ENCODE results near the gene SCUBE2. TPM values are rescaled to one million over a fixed set of nuclear protein-coding genes. Genes with fewer than 3 reads are reported as not detected.
A peak's percentile ranks its signal among the peaks of the same experiment; 100 is the strongest.

The SCUBE2 gene
- total RNA-seq, 1 donor from 2014 or later, result 1.5 TPM

DNA sequence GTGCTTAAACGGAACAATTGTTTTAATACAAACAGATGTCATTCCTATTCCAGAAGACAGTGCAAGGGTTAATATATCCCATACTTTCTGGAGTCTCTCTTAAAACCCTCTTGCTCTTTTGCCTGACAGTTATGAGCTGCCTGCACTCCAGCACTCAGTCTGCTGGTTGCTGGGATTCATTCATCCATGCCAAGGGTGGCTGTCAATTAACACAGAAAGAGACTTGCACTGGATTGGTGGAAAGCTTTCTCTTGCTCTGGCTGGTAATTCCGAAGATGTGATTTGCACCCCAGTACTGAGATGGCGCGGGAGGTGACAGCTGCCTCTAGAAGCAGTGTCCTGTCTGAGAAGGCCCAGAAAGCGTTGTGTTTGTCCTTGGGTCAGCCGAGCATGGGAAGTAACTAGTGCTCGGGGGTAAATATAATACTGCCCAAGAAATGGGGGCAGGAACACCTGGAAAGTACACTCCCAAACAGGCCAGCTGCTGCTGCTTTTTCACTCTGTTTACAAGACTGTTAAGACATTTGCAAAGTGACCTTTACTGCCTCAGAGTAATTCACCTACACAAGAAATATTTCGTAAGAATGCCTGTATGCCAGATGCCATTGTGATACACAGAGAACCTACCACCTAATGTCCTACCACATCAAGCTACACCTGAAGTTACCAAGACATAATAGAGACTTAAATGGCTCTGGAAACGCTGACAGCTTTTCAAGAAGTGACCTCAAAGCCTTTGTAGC is 20.5 kb downstream of the SCUBE2 start:
- H3K27me3 ChIP-seq (ENCODE audit: insufficient read depth, low read length), result no peaks in the 10 kb centered on the region
- peaks cover 23% of the 10 kb centered on the region for H3K36me3 Mint-ChIP-seq (ENCODE audit: low read depth, unreplicated experiment)
- no peak for DNase-seq (ENCODE audit: low read depth)
- H2AFZ ChIP-seq (ENCODE audit: low read depth, low read length), result no peak overlapping the region
- FAIRE-seq, result no peak
- H3K4me3 ChIP-seq (ENCODE audit: insufficient read depth, low read depth, low read length), result no peak overlapping the region
- no peaks in the 10 kb centered on the region for H3K9me3 ChIP-seq (ENCODE audit: insufficient read depth, low read depth, low read length)
- H3K27me3 Mint-ChIP-seq (ENCODE audit: low read depth, unreplicated experiment), result peaks cover 24% of the 10 kb centered on the region
- H3K4me2 ChIP-seq (ENCODE audit: low read length), result no peak overlapping the region
- H3K36me3 ChIP-seq (ENCODE audit: insufficient read depth, low read length), result no peaks in the 10 kb centered on the region
- H3K4me1 Mint-ChIP-seq (ENCODE audit: low read depth, unreplicated experiment), result peaks cover 2% of the 10 kb centered on the region
- H3K9me3 Mint-ChIP-seq (ENCODE audit: unreplicated experiment), result peaks cover 3% of the 10 kb centered on the region
- no peaks in the 10 kb centered on the region for H3K79me2 ChIP-seq (ENCODE audit: insufficient read depth, low read length)
- H3K27ac ChIP-seq (ENCODE audit: low read depth, low read length), result no peak overlapping the region
- H4K20me1 ChIP-seq (ENCODE audit: insufficient read depth, low read length), result no peaks in the 10 kb centered on the region
- H3K9ac ChIP-seq (ENCODE audit: low read length), result no peak overlapping the region
- no peak overlapping the region for H3K4me3 Mint-ChIP-seq (ENCODE audit: unreplicated experiment)
- TF ChIP-seq EZH2 (IDR thresholded peaks at IDR 0.05; ENCODE audit: insufficient read depth, low read length), result no peak
- TF ChIP-seq, protein P1, sequence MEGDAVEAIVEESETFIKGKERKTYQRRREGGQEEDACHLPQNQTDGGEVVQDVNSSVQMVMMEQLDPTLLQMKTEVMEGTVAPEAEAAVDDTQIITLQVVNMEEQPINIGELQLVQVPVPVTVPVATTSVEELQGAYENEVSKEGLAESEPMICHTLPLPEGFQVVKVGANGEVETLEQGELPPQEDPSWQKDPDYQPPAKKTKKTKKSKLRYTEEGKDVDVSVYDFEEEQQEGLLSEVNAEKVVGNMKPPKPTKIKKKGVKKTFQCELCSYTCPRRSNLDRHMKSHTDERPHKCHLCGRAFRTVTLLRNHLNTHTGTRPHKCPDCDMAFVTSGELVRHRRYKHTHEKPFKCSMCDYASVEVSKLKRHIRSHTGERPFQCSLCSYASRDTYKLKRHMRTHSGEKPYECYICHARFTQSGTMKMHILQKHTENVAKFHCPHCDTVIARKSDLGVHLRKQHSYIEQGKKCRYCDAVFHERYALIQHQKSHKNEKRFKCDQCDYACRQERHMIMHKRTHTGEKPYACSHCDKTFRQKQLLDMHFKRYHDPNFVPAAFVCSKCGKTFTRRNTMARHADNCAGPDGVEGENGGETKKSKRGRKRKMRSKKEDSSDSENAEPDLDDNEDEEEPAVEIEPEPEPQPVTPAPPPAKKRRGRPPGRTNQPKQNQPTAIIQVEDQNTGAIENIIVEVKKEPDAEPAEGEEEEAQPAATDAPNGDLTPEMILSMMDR (IDR thresholded peaks at IDR 0.05; ENCODE audit: insufficient read depth, low read depth, low read length), result no peak
- H3K27ac Mint-ChIP-seq (ENCODE audit: unreplicated experiment), result no peak overlapping the region
- no peaks in the 10 kb centered on the region for H3K4me1 ChIP-seq (ENCODE audit: insufficient read depth, low read length)

DNA sequence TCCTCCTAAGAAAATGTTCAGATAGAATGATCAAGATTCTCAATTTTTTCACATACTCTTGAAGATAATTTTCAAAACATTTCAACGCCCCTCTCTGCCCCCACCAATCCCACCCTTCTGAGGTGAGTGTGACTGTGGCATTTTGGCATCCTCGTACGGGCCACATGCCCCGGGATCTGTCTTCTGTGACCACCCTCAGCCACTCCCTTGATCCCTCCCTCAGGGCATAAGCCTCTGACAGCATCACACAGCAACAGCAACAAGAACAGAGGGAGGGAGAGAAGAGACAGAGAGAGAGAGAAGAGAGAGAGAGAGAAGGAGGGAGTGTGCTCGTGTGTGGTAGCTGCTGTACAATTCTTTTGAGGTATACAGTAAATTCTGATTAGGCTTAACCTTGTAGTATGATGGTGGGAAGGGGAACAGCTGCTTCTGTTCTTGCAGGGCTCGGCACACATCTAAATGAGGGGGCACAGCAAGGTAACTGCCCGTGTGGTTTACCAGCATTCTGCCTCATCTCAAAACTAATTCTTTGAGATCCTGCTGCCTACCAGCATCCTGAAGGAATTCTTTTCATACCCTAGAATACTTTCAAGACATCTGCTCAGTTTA is 21.4 kb downstream of the SCUBE2 start:
- DNase-seq (ENCODE audit: low read depth), result no peak
- TF ChIP-seq, protein P1 (IDR thresholded peaks at IDR 0.05; ENCODE audit: insufficient read depth, low read depth, low read length), result no peak
- no peak for TF ChIP-seq EZH2 (IDR thresholded peaks at IDR 0.05; ENCODE audit: insufficient read depth, low read length)
- no peak overlapping the region for H3K9ac ChIP-seq (ENCODE audit: low read length)
- H3K9me3 ChIP-seq (ENCODE audit: insufficient read depth, low read depth, low read length), result no peaks in the 10 kb centered on the region
- H3K9me3 Mint-ChIP-seq (ENCODE audit: unreplicated experiment), result peaks cover 5% of the 10 kb centered on the region
- no peak for FAIRE-seq
- H3K27ac Mint-ChIP-seq (ENCODE audit: unreplicated experiment), result peak overlapping the region; percentile 19
- H4K20me1 ChIP-seq (ENCODE audit: insufficient read depth, low read length), result no peaks in the 10 kb centered on the region
- H3K79me2 ChIP-seq (ENCODE audit: insufficient read depth, low read length), result no peaks in the 10 kb centered on the region
- no peak overlapping the region for H3K4me3 Mint-ChIP-seq (ENCODE audit: unreplicated experiment)
- no peak overlapping the region for H3K4me3 ChIP-seq (ENCODE audit: insufficient read depth, low read depth, low read length)
- H3K4me1 ChIP-seq (ENCODE audit: insufficient read depth, low read length), result no peaks in the 10 kb centered on the region
- H2AFZ ChIP-seq (ENCODE audit: low read depth, low read length), result no peak overlapping the region
- no peaks in the 10 kb centered on the region for H3K27me3 ChIP-seq (ENCODE audit: insufficient read depth, low read length)
- peaks cover 2% of the 10 kb centered on the region for H3K4me1 Mint-ChIP-seq (ENCODE audit: low read depth, unreplicated experiment)
- peaks cover 24% of the 10 kb centered on the region for H3K36me3 Mint-ChIP-seq (ENCODE audit: low read depth, unreplicated experiment)
- H3K27me3 Mint-ChIP-seq (ENCODE audit: low read depth, unreplicated experiment), result peaks cover 17% of the 10 kb centered on the region
- H3K27ac ChIP-seq (ENCODE audit: low read depth, low read length), result no peak overlapping the region
- H3K4me2 ChIP-seq (ENCODE audit: low read length), result no peak overlapping the region
- no peaks in the 10 kb centered on the region for H3K36me3 ChIP-seq (ENCODE audit: insufficient read depth, low read length)

DNA sequence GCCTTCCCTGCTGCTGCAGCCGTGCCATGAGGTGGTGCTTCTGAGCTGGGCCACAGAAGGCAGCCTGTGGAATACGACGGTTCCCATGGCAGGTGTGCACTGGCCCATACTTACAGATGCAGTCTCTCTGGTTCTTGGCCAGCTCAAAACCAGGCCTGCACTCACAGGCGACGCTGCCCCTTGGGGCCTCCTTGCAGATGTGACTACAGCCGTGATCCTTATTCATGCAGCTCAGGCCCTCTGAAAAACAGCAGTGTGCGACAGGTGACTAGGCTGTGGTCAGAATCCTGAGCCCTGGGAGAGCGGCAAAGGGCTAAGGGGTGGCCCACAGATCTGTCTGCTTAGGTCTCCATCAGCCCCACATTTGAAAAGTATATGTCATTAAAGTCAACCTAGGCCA is 22.1 kb downstream of the SCUBE2 start:
- Histone ChIP-seq H3K4me2 (ENCODE audit: low read length) (no peak overlapping the region), H3K9me3 (ENCODE audit: insufficient read depth, low read depth, low read length) (no peaks in the 10 kb centered on the region), H3K4me1 (ENCODE audit: insufficient read depth, low read length) (no peaks in the 10 kb centered on the region), H3K9ac (ENCODE audit: low read length) (no peak overlapping the region), H3K79me2 (ENCODE audit: insufficient read depth, low read length) (no peaks in the 10 kb centered on the region), H3K27me3 (ENCODE audit: insufficient read depth, low read length) (no peaks in the 10 kb centered on the region), H4K20me1 (ENCODE audit: insufficient read depth, low read length) (no peaks in the 10 kb centered on the region), H3K4me3 (ENCODE audit: insufficient read depth, low read depth, low read length) (no peak overlapping the region), H2AFZ (ENCODE audit: low read depth, low read length) (no peak overlapping the region), H3K36me3 (ENCODE audit: insufficient read depth, low read length) (no peaks in the 10 kb centered on the region), H3K27ac (ENCODE audit: low read depth, low read length) (no peak overlapping the region)
- Mint-ChIP-seq H3K36me3 (ENCODE audit: low read depth, unreplicated experiment) (peaks cover 23% of the 10 kb centered on the region), H3K9me3 (ENCODE audit: unreplicated experiment) (peaks cover 8% of the 10 kb centered on the region), H3K4me3 (ENCODE audit: unreplicated experiment) (no peak overlapping the region), H3K4me1 (ENCODE audit: low read depth, unreplicated experiment) (peaks cover 2% of the 10 kb centered on the region), H3K27me3 (ENCODE audit: low read depth, unreplicated experiment) (peaks cover 17% of the 10 kb centered on the region), H3K27ac (ENCODE audit: unreplicated experiment) (no peak overlapping the region)
- DNase-seq (ENCODE audit: low read depth) (no peak), FAIRE-seq (no peak)
- TF ChIP-seq, protein P1 (IDR thresholded peaks at IDR 0.05; ENCODE audit: insufficient read depth, low read depth, low read length), result no peak
- no peak for TF ChIP-seq EZH2 (IDR thresholded peaks at IDR 0.05; ENCODE audit: insufficient read depth, low read length)
